A549 (cell line): ENCODE data around the gene SEMA4D. TPM values are rescaled to one million over a fixed set of nuclear protein-coding genes. Genes with fewer than 3 reads are reported as not detected.
A peak's percentile ranks its signal among the peaks of the same experiment; 100 is the strongest.

Experiments used
- BHLHE40 ChIP-seq: IDR thresholded peaks from 2 replicates; pipeline ENCODE4 v1.6.1; 2012; ENCODE audit warnings: low read depth, low read length, inconsistent platforms
- CBX2 ChIP-seq: fragments of 200-600 bp; sonication (generic); IDR thresholded peaks from 2 replicates; pipeline ENCODE4 v1.6.1; 2016; ENCODE audit warnings: low read depth, mild to moderate bottlenecking, borderline replicate concordance
- EHF ChIP-seq: fragments of 250-450 bp; sonication (Bioruptor Pico); IDR thresholded peaks from 2 replicates; pipeline ENCODE4 v1.5.0; 2020; ENCODE audit warnings: mild to moderate bottlenecking
- FOSB ChIP-seq: fragments of 250-450 bp; sonication (Bioruptor Pico); IDR thresholded peaks from 2 replicates; pipeline ENCODE4 v1.5.0; 2020; ENCODE audit warnings: mild to moderate bottlenecking, moderate library complexity
- HDAC2 ChIP-seq: fragments of 200-600 bp; sonication (generic); IDR thresholded peaks from 2 replicates; pipeline ENCODE4 v1.6.1; 2016
- HOXA7 ChIP-seq: fragments of 250-450 bp; sonication (Bioruptor Pico); IDR thresholded peaks from 2 replicates; pipeline ENCODE4 v1.5.0; 2020; ENCODE audit warnings: mild to moderate bottlenecking, moderate library complexity
- HOXB5 ChIP-seq: fragments of 250-450 bp; sonication (Bioruptor Pico); IDR thresholded peaks from 2 replicates; pipeline ENCODE4 v1.5.0; 2020; ENCODE audit warnings: mild to moderate bottlenecking, moderate library complexity
- MAZ ChIP-seq: fragments of 150-350 bp; IDR thresholded peaks from 2 replicates; pipeline ENCODE4 v1.6.1; 2014; ENCODE audit warnings: antibody characterized with exemption, low read depth, low read length, borderline replicate concordance
- RAD21 ChIP-seq, 2 experiments: fragments of >200 bp in 1 of 2; sonication (Bioruptor Twin) in 1 of 2; formaldehyde crosslinking in 1 of 2; IDR thresholded peaks in 1 of 2; conservative IDR thresholded peaks in 1 of 2; 2 replicates in 1 of 2; 3 replicates in 1 of 2; pipeline ENCODE4 v1.6.1; 2012 to 2018; ENCODE audit warnings: inconsistent platforms in 1 of 2
- RCOR1 ChIP-seq: fragments of 150-350 bp; IDR thresholded peaks from 2 replicates; pipeline ENCODE4 v1.6.1; 2014; ENCODE audit warnings: antibody characterized with exemption, low read length, low read depth
- RNF2 ChIP-seq: fragments of 200-600 bp; sonication (generic); IDR thresholded peaks from 2 replicates; pipeline ENCODE4 v1.6.1; 2016; ENCODE audit warnings: low read depth, mild to moderate bottlenecking, antibody characterized with exemption, moderate library complexity, borderline replicate concordance
- SMC3 ChIP-seq: fragments of >200 bp; sonication (Bioruptor Twin); formaldehyde crosslinking; IDR thresholded peaks from 3 replicates; pipeline ENCODE4 v1.6.1; 2018; ENCODE audit warnings: inconsistent platforms
- TFCP2L1 ChIP-seq: fragments of 250-450 bp; sonication (Bioruptor Pico); IDR thresholded peaks from 2 replicates; pipeline ENCODE4 v1.5.0; 2021; ENCODE audit warnings: mild to moderate bottlenecking
- ZNF302 ChIP-seq: fragments of 250-450 bp; sonication (Bioruptor Pico); IDR thresholded peaks from 2 replicates; pipeline ENCODE4 v1.9.0; 2021; ENCODE audit warnings: inconsistent platforms, mild to moderate bottlenecking, moderate library complexity
- polyA plus RNA-seq, 4 experiments: library from polyadenylated mRNA; depleted of rRNA in 3 of 4; stranded (reverse); fragments of >200 nt; fragmentation: RNase III in 1 of 4; extraction: RNeasy Plus Mini Kit Qiagen cat#74134 plus additional on column Dnase treatment in 1 of 4; gene quantifications; 2 replicates in 3 of 4; 3 replicates in 1 of 4; pipeline ENCODE4 v1.2.3, GENCODE V29; 2011 to 2017
- small RNA-seq, 6 experiments: library from RNA; depleted of rRNA; stranded (forward); fragments of <200 nt; gene quantifications; one replicate each; pipeline ENCODE3, GENCODE V24; 2012
- TF ChIP-seq, protein P1 (sequence below): fragments of 150-350 bp; IDR thresholded peaks from 2 replicates; pipeline ENCODE4 v1.6.1; 2014; ENCODE audit warnings: low read depth, mild to moderate bottlenecking, low read length
- TF ChIP-seq, protein P2 (sequence below): fragments of >200 bp; sonication (Bioruptor Twin); formaldehyde crosslinking; IDR thresholded peaks from 3 replicates; pipeline ENCODE4 v1.6.1; 2016
- TF ChIP-seq, protein P3 (sequence below): IDR thresholded peaks from 2 replicates; pipeline ENCODE4 v1.6.1; 2012

The SEMA4D gene
- polyA plus RNA-seq, 2 of the 4 experiments (the other 2 are of a cell fraction) = 5.3 to 7.2 TPM

DNA sequence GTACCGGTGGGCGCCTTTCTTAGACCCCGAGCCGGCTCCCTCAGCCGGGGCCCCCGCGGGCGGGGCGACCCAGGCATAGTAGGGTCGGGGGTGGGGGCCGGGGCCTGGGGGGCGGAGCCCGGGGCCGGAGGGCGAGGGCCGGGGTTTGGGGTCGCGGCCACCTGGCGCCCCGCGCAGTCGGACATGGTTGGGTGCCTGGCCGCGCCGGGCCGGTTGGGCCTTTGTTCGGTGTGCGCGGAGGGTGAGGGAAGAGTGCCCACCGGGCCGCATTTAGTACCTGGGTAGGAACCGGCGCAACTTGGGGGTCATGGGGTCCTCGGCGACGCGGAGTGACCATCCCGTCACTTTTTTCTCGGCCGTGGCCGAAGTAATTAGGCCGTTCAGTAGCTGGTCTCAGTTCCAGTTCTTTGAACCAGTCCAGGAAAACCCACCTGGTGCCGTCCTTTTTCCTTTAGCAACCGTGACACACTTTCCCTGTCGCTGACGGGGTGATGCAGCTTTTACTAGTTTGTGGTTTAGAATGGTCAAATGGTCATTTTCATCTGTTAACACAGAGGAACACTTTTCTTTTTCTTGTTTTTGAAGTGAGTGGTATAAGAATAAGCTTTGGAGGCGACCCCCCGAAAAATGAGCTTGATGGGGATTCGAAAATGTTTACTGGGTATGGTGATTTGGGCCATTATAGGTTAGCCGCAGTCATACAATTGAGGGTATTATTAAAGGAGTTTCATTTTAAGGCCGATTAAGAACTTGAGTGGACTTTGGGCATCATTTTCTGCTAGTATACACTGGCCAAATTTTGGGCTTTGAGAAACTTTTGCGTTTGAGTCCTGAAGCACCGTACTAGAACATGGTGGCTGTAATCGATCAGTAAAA, 186.3 kb downstream of the SEMA4D start (continued):
- TF ChIP-seq, protein P1, sequence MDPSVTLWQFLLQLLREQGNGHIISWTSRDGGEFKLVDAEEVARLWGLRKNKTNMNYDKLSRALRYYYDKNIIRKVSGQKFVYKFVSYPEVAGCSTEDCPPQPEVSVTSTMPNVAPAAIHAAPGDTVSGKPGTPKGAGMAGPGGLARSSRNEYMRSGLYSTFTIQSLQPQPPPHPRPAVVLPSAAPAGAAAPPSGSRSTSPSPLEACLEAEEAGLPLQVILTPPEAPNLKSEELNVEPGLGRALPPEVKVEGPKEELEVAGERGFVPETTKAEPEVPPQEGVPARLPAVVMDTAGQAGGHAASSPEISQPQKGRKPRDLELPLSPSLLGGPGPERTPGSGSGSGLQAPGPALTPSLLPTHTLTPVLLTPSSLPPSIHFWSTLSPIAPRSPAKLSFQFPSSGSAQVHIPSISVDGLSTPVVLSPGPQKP = no peak
- TF ChIP-seq RCOR1 (no peak), FOSB (CRISPR knock-in tag) (no peak; the same call in 1 of the 2 replicates), TFCP2L1 (peak; percentile 79), MAZ (no peak), HDAC2 (no peak), ZNF302 (CRISPR knock-in tag) (no peak), SMC3 (no peak), CBX2 (no peak), HOXA7 (CRISPR knock-in tag) (peak; percentile 71; the same call in 1 of the 2 replicates), RAD21 (conservative IDR thresholded peaks at IDR 0.05 in 1 of 2, IDR thresholded peaks at IDR 0.05 in 1 of 2) (no peak), RNF2 (no peak), HOXB5 (CRISPR knock-in tag) (no peak), BHLHE40 (no peak), EHF (CRISPR knock-in tag) (no peak)
- TF ChIP-seq, protein P2, sequence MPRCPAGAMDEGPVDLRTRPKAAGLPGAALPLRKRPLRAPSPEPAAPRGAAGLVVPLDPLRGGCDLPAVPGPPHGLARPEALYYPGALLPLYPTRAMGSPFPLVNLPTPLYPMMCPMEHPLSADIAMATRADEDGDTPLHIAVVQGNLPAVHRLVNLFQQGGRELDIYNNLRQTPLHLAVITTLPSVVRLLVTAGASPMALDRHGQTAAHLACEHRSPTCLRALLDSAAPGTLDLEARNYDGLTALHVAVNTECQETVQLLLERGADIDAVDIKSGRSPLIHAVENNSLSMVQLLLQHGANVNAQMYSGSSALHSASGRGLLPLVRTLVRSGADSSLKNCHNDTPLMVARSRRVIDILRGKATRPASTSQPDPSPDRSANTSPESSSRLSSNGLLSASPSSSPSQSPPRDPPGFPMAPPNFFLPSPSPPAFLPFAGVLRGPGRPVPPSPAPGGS = no peak; the same call in 2 of the 3 replicates
- TF ChIP-seq, protein P3, sequence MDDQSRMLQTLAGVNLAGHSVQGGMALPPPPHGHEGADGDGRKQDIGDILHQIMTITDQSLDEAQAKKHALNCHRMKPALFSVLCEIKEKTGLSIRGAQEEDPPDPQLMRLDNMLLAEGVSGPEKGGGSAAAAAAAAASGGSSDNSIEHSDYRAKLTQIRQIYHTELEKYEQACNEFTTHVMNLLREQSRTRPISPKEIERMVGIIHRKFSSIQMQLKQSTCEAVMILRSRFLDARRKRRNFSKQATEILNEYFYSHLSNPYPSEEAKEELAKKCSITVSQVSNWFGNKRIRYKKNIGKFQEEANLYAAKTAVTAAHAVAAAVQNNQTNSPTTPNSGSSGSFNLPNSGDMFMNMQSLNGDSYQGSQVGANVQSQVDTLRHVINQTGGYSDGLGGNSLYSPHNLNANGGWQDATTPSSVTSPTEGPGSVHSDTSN = no peak

Small RNAs within 50 kb of the gene (small RNA-seq; reads per million reads assigned to genes)
- 0 reads per million in 6 experiments for gene MIR3153

Other genes starting within 250 kb of the SEMA4D start
- 475 and 515 TPM in 2 replicates for gene CKS2, start 186.9 kb downstream of the SEMA4D start, polyA plus RNA-seq (2011; rRNA removed)
- 524 to 660 TPM (median 576 TPM) in 3 replicates for gene CKS2, start 186.9 kb downstream of the SEMA4D start, polyA plus RNA-seq (2017; fragmentation: RNase III; extraction: RNeasy Plus Mini Kit Qiagen cat#74134 plus additional on column Dnase treatment)
- 39.0 and 43.4 TPM in 2 replicates for gene SECISBP2, start 179.6 kb downstream of the SEMA4D start, polyA plus RNA-seq (2011; rRNA removed)
- gene SECISBP2, start 179.6 kb downstream of the SEMA4D start, polyA plus RNA-seq (2017; fragmentation: RNase III; extraction: RNeasy Plus Mini Kit Qiagen cat#74134 plus additional on column Dnase treatment) = 16.3 to 18.3 TPM (median 16.9 TPM) in 3 replicates
- gene GADD45G, start 106.9 kb upstream of the SEMA4D start, polyA plus RNA-seq (2011; rRNA removed) = 0.16 TPM in 1 of 2 replicates, not detected in the other
- gene GADD45G, start 106.9 kb upstream of the SEMA4D start, polyA plus RNA-seq (2017; fragmentation: RNase III; extraction: RNeasy Plus Mini Kit Qiagen cat#74134 plus additional on column Dnase treatment) = 0.09 to 0.17 TPM (median 0.15 TPM) in 3 replicates